PFSK-1 (cell line): Measurements from ENCODE around the gene ATP6V1B1.

Source experiments
- FOXP2 ChIP-seq: optimal IDR thresholded peaks from 2 replicates; pipeline ENCODE3; 2011; ENCODE audit warnings: borderline replicate concordance, control low read depth, inconsistent platforms; ENCODE audit not compliant: insufficient read depth; ENCODE audit errors: extremely low read length, extremely low read depth
- POLR2AphosphoS5 ChIP-seq: IDR thresholded peaks from 2 replicates; pipeline ENCODE4 v1.6.1; 2012; ENCODE audit warnings: low read depth, mild to moderate bottlenecking, control low read depth, low read length, moderate library complexity
- SIN3A ChIP-seq: IDR thresholded peaks from 2 replicates; pipeline ENCODE4 v1.6.1; 2012; ENCODE audit warnings: mild to moderate bottlenecking, low read length, moderate library complexity, borderline replicate concordance; ENCODE audit not compliant: insufficient read depth
- TAF1 ChIP-seq: IDR thresholded peaks from 2 replicates; pipeline ENCODE4 v1.6.1; 2012; ENCODE audit warnings: low read length, control low read depth, borderline replicate concordance; ENCODE audit not compliant: insufficient read depth
- TF ChIP-seq, protein P1 (sequence below), 2 experiments: IDR thresholded peaks; 2 replicates each; pipeline versions ENCODE4 v1.6.1 to v1.8.0; 2011 to 2012; ENCODE audit warnings: low read depth in 2 of 2, low read length in 2 of 2, control low read depth in 1 of 2, inconsistent platforms in 1 of 2, mild to moderate bottlenecking in 1 of 2, moderate library complexity in 1 of 2; ENCODE audit not compliant: insufficient read depth in 1 of 2

Gene ATP6V1B1

DNA sequence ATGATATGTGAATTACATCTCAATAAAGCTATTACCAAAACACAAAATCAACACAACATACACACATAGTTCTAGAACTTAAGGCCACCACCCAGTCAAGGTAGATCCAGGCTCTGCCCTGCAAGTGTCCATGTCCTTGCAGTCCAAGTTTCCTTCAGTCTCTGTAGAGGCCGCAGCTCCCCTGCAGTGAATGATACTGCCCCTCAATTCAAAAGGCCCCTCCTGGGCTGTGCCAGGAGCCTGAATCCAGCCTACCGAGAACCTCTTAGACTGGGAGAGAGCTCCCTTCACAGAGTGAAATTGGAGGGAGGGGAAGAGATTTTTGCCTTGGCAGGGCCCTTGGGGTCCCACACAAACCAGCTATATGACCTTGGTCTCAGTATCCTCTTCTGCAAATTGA is 42.5 kb upstream of the ATP6V1B1 start:
- TF ChIP-seq SIN3A (no peak), POLR2AphosphoS5 (no peak)

DNA sequence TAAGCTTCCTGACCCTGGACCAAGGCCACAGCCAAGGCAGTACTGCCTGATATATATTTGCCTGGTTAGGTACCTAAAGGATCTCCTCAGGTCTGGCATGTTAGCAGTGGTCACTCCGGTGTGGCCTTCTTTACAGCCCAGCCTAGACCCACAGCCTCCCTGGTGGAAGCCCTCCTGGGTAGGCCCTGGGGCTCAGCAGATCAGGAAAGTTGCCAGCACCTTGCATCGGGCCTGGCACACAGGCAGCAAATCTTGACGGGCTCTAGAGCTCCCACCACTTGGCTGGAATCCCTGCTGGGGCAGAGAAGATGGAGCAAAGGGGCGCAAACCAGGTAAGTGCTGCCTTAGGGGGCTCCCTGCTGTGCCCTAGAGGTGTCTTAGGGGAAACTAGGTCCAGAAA is 40.9 kb upstream of the ATP6V1B1 start:
- TF ChIP-seq, protein P1, sequence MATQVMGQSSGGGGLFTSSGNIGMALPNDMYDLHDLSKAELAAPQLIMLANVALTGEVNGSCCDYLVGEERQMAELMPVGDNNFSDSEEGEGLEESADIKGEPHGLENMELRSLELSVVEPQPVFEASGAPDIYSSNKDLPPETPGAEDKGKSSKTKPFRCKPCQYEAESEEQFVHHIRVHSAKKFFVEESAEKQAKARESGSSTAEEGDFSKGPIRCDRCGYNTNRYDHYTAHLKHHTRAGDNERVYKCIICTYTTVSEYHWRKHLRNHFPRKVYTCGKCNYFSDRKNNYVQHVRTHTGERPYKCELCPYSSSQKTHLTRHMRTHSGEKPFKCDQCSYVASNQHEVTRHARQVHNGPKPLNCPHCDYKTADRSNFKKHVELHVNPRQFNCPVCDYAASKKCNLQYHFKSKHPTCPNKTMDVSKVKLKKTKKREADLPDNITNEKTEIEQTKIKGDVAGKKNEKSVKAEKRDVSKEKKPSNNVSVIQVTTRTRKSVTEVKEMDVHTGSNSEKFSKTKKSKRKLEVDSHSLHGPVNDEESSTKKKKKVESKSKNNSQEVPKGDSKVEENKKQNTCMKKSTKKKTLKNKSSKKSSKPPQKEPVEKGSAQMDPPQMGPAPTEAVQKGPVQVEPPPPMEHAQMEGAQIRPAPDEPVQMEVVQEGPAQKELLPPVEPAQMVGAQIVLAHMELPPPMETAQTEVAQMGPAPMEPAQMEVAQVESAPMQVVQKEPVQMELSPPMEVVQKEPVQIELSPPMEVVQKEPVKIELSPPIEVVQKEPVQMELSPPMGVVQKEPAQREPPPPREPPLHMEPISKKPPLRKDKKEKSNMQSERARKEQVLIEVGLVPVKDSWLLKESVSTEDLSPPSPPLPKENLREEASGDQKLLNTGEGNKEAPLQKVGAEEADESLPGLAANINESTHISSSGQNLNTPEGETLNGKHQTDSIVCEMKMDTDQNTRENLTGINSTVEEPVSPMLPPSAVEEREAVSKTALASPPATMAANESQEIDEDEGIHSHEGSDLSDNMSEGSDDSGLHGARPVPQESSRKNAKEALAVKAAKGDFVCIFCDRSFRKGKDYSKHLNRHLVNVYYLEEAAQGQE (IDR thresholded peaks at IDR 0.05; ENCODE audit: insufficient read depth in 1 of 2, low read depth in 2 of 2, low read length in 2 of 2): no peak
- no peak for TF ChIP-seq SIN3A
- TF ChIP-seq POLR2AphosphoS5: no peak
- no peak for TF ChIP-seq TAF1
- no peak for TF ChIP-seq FOXP2

DNA sequence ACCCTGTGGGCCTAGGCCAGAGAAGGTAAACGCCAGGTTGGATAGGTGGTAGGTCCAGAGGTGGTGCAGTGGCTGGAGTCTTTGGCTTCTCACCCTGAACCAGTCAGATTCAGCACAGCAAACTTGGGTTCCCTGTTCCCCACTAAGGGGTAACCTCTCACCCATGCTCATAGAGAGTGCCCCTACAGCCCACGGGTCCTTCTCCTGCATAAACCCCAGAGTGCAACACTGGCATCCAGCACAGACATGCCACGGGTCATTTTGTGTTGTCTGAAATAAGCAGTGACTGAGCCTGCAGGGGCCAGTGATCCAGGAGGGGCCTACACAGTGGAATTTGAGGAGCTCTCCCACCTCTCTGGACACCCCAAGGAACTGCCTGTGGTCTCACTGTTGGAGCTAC is 40.5 kb upstream of the ATP6V1B1 start:
- TF ChIP-seq, protein P1 (IDR thresholded peaks at IDR 0.05; ENCODE audit: insufficient read depth in 1 of 2, low read depth in 2 of 2, low read length in 2 of 2): no peak
- TF ChIP-seq POLR2AphosphoS5: no peak
- TF ChIP-seq SIN3A: no peak
- no peak for TF ChIP-seq FOXP2
- no peak for TF ChIP-seq TAF1

DNA sequence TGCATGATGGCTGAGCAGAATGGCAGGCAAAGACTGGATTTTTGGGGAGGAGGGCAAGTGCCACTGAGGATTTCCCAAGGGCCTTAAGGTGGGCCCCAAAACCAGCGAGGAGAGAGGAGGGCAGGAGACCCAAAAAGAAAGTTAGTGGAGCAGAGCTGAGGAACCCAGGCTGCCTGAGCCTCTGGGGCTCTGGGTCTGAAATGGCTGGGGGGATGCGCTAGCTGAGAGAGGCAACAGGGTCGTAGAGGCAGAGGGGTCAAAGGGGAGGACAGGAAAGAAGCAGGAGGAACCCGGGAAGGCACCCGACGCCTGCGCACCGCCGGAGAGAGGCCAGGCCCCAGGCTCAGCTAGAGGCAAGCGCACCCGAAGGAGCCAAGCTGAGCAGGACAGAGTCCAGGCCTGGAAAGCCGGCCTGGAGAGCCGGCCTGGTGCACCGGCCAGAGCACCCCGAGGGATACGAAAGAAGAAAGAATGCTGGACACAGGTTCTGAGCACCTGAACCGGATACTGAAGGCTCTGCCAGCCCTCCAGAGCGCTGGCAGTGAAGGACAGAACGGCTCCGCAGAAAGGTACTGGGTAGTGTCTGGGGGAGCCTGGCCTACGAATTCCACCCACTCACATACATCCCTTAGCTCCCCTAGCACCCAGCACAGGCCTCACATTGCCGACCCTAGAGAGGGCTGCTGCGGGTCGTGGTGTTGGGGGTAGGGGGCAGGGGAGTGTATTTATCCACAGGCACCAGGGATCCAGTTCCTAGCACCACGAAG is 39.5 kb upstream of the ATP6V1B1 start:
- no peak for TF ChIP-seq SIN3A
- TF ChIP-seq TAF1: no peak
- TF ChIP-seq POLR2AphosphoS5: no peak
- no peak for TF ChIP-seq FOXP2
- TF ChIP-seq, protein P1 (IDR thresholded peaks at IDR 0.05; ENCODE audit: insufficient read depth in 1 of 2, low read depth in 2 of 2, low read length in 2 of 2): no peak

DNA sequence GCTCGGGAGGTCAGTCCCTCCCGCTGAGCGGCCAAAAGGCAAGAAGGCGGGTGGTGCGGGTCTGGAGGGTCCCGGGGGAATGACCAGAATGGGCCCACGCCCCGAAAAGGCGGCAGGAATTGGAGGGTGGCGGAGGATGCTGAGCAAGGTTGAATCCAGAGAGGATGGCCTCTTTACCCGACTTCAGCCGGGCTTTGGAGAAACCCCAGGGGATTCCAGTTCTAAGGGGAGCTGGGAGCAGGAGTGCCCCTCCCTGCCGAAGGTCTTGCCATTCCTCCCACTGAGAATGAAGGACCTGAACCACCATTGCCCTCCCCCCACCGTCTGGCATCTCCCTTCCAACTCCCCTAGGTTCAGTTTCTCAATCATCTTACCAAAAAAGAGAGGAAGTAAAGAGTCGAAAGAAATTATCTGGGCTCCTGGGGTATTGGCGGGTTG is 38.9 kb upstream of the ATP6V1B1 start:
- TF ChIP-seq SIN3A (no peak), FOXP2 (no peak), TAF1 (no peak), POLR2AphosphoS5 (no peak)
- TF ChIP-seq, protein P1 (IDR thresholded peaks at IDR 0.05; ENCODE audit: insufficient read depth in 1 of 2, low read depth in 2 of 2, low read length in 2 of 2): no peak
